GM04504 (cell line): ENCODE data around the gene GFER.
"Not testable (repeated sequence)": the region's sequence is repeated elsewhere in the genome, so short reads cannot be mapped to it uniquely, and the experiment has no call there.

Experiments used
- DNase-seq: peaks from one replicate; pipeline ENCODE4 v3.0.0-alpha.2; 2012; ENCODE audit warnings: low read depth

The GFER gene

GRCh38 chr16:1957434-1958142, 26.4 kb upstream of the GFER start:
- not testable (repeated sequence) for DNase-seq

- not testable (repeated sequence) for DNase-seq
Measured at GRCh38 chr16:1958143-1958491, 25.9 kb upstream of the GFER start.

GRCh38 chr16:1958715-1959268, 25.2 kb upstream of the GFER start:
- no peak for DNase-seq

GRCh38 chr16:1959269-1960039, 24.5 kb upstream of the GFER start, which contains the start of gene NDUFB10:
NDUFB10 (plus strand) TSS chr16:1959538; CDS start chr16:1959625, 87 bp downstream.
- DNase-seq: peak; percentile 79

- DNase-seq: no peak
Measured at GRCh38 chr16:1960665-1961630, 23.0 kb upstream of the GFER start.

- no peak for DNase-seq
Measured at GRCh38 chr16:1961651-1962067, 22.3 kb upstream of the GFER start.

- not testable (repeated sequence) for DNase-seq
Measured at GRCh38 chr16:1962161-1963153, 21.5 kb upstream of the GFER start.

- DNase-seq: no peak
Measured at GRCh38 chr16:1963806-1964505, 20.0 kb upstream of the GFER start.

- peak; percentile 96 for DNase-seq
Measured at GRCh38 chr16:1964506-1965395, 19.2 kb upstream of the GFER start, which contains the start of gene RPS2. RPS2 (minus strand) TSS chr16:1964826; CDS start chr16:1964625, 201 bp downstream.

- DNase-seq: no peak
Measured at GRCh38 chr16:1965396-1966001, 18.5 kb upstream of the GFER start.

- DNase-seq: no peak
Measured at GRCh38 chr16:1966460-1966859, 17.5 kb upstream of the GFER start, which contains the start of gene RNF151. RNF151 (plus strand) TSS chr16:1966856; CDS start chr16:1966882, 26 bp downstream.

- no peak for DNase-seq
Measured at GRCh38 chr16:1968146-1968953, 15.6 kb upstream of the GFER start.

- DNase-seq: peak; percentile 88
Measured at GRCh38 chr16:1971796-1972489, 12.1 kb upstream of the GFER start, which contains the start of gene TBL3. TBL3 (plus strand) TSS chr16:1972053; CDS start chr16:1972165, 112 bp downstream.

GRCh38 chr16:1972490-1972877, 11.5 kb upstream of the GFER start:
- no peak for DNase-seq

GRCh38 chr16:1973461-1974156, 10.4 kb upstream of the GFER start:
- no peak for DNase-seq
